Hindlimb muscle (tissue), 1 donor: ENCODE results near the gene STK38L. TPM values are rescaled to one million over a fixed set of nuclear protein-coding genes. Genes with fewer than 3 reads are reported as not detected.

Experiments used
- DNase-seq: peaks from one replicate; pipeline ENCODE4 v3.0.0-alpha.2; 2013
- polyA plus RNA-seq: library from polyadenylated mRNA; unstranded; fragments of 120-200 nt; gene quantifications from one replicate; pipeline ENCODE4 v1.2.1, GENCODE V29; 2013; ENCODE audit not compliant: insufficient read length

STK38L gene
- polyA plus RNA-seq, 1 donor, result 26.1 TPM

- DNase-seq, result no peak
These were observed 86.8 kb downstream of the STK38L start for GRCh38 chr12:27330846-27331245.

GRCh38 chr12:27331291-27331926 is 87.3 kb downstream of the STK38L start:
- DNase-seq, result no peak

GRCh38 chr12:27331927-27332324 is 87.8 kb downstream of the STK38L start:
- no peak for DNase-seq

DNA sequence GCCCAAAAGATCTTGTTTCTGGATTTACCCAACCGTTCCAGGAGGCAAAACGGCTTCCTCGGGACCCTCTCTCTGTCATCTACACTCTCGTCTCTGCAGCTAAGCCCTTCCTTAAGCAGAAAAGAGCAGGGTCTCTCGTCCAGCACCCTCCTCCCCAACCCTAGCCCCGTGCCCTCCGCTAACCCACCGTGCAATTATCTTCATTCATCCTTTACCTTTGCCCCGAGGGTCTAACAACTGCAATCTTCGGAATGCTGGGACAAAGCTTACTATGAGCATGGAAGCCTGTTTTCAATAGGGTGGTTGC is 88.3 kb downstream of the STK38L start:
- DNase-seq, result no peak

DNA sequence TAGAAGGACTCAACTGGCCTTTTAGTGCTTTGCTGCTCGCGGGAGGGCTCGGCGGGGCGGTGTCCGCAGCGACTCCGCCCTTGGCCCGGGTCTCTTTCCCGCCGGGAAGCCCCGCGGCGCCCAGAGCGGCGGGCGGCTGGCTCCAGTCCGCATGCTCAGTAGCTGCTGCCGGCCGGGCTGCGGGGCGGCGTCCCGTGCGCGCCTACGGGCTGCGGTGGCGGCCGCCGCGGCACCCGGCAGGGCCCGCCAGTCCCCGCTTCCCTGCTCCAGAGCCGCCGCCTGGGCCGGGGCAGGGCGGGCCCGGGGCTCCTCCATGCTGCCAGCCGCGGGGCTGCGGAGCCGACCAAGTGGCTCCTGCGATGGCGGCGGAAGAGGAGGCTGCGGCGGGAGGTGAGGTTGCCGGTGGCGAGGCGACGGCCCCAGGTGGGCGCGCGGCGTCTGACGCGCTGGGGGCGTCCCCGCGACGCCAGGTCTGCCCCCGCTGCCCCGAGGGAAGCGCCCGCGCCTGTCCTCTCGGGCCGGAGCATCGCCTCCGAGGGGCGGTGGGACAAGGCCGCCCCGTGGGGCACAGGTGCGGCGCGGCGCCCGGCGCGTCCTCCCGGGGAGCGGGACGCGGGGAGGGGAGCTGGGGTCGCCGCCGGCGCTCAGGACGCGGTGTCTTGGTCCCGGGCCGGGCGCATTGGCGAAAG is 88.8 kb downstream of the STK38L start, which contains the start of gene BMAL2:
Gene BMAL2 (plus strand): TSS at position 123 of the 689 bp plus-strand sequence. CDS start 237 bp downstream, at position 360.
- DNase-seq, result peak; percentile 19

- DNase-seq, result no peak
These were observed 89.4 kb downstream of the STK38L start for GRCh38 chr12:27333403-27334009.

DNA sequence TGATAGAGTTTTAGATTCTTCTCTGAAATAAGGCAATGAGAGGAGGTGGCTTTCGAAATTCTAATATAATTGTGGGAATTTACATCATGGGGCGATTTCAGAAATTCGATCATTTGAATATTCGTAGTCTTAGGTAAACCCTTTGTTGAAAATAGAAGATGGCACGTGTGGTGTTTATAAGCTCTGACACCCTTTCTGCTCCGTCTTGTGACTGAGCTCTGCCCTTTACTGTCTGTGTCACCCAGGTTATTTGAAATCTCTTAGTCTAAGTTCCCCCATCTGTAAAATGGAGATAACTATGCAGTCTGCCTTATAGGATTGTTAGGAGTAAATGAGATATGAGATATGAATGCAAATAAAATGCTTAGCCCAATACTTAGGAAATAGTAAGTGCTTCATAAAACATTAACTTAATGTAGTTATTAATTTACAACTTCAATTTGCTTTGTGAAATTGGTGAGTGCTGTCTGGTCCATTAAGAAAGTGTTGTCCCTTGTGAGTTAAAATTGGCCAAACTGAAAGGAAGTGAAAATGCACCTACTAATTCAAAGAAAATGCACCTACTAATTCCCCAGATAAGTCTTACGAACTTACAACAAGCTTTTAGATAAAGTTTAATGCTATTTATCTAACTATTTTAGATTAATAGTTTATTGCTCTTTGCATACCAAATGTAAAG is 90.1 kb downstream of the STK38L start:
- DNase-seq, result no peak

DNA sequence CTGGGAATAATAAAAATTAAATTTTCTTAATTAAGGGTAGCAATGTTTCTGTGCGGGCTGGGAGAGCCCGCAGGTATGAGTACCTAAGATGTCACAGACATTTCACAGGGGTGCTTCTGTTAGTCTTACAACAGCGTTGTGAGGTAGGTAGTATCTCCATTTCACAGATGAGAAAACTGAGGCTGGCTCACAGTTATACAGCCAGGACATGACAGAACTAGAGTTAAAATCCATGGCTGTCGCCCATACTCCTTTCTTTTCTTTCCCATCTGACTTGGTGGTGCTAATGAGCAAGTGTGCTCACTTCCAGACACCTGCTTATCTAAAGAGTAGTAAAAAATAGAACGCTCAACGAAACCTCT is 90.6 kb downstream of the STK38L start:
- no peak for DNase-seq

GRCh38 chr12:27335364-27336281 is 91.5 kb downstream of the STK38L start:
- no peak for DNase-seq

GRCh38 chr12:27336282-27336653 is 92.2 kb downstream of the STK38L start:
- no peak for DNase-seq

- DNase-seq, result no peak
These were observed 93.3 kb downstream of the STK38L start for GRCh38 chr12:27337376-27337775.

DNA sequence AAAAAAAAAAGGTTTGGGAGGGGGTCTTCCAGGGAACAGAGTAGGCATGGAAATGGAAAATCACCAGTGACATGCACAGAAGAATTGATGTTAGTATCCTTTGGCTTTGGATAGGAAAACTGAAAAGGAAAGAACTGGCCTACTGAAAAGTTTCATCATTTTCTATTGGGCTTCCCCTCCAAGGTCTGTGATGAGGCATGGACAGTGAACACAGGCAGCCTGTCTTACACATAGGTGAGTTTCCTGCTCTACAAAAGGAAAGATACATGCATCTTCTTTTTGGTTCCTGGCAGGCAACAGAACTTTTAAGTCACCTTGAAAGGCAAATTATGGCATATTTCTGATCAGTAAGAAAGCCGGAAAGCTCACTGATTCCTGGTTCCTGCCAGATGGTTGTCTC is 94.4 kb downstream of the STK38L start:
- no peak for DNase-seq

GRCh38 chr12:27340971-27341370 is 96.9 kb downstream of the STK38L start:
- no peak for DNase-seq

- DNase-seq, result no peak
These were observed 98.5 kb downstream of the STK38L start for GRCh38 chr12:27342536-27342935.

DNA sequence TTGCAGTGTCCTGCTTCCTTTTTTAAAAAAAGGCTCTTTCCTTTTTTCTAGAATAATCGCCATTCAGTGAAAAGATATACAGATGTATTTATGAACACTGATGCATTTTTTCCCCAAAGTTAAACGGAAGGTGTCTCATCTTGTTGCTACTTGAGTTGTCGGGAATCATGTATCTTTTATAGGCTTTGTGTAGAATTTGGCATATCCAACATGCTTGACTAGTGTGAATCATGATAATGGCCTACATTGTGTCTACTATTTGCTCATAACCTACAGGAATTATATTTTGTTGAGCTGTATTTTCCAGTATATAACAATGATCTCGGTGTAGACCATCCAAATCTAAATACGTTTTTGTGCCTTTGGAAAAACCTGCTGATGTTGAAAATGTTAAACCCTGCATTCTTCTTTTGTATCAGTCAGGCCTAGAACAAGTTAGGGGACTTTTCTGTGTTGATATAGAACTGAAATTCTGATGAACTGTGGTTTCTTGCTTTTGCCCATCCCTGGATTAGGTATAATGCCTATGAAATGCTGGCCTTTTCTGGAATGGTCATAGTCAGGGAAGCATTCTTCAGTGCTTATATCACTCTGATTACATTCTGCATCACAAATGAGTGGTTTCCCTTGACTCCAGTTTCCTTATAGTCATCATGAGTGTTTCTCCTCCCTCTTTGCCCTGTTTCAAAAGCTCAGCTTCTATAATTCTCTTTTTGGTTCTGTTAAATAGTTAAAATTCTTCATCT is 99.3 kb downstream of the STK38L start:
- no peak for DNase-seq

- no peak for DNase-seq
These were observed 100.2 kb downstream of the STK38L start for GRCh38 chr12:27344246-27344645.

GRCh38 chr12:27344760-27345159 is 100.7 kb downstream of the STK38L start:
- no peak for DNase-seq

- no peak for DNase-seq
These were observed 101.3 kb downstream of the STK38L start for GRCh38 chr12:27345376-27345775.

- DNase-seq, result no peak
These were observed 103.7 kb downstream of the STK38L start for GRCh38 chr12:27347779-27348178.

DNA sequence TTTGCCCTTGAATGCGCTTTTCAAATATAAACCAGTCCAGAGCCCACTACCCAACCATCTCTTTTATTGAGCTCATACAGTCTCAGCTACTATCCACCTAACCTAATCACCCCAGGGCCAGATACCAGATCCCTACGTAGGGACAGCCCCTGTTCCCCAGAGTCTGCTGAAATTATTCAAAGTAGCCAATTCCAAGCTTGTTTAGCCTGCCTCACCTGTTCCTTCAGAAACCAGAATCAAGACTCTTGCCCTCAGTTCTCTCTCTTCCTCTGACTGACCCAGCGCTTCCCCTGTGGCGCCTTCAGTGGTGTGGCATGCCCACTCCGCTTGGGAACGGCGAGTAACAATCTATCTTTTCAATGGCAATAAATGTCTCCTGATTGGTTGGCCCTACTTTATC is 107.4 kb downstream of the STK38L start:
- DNase-seq, result no peak

DNA sequence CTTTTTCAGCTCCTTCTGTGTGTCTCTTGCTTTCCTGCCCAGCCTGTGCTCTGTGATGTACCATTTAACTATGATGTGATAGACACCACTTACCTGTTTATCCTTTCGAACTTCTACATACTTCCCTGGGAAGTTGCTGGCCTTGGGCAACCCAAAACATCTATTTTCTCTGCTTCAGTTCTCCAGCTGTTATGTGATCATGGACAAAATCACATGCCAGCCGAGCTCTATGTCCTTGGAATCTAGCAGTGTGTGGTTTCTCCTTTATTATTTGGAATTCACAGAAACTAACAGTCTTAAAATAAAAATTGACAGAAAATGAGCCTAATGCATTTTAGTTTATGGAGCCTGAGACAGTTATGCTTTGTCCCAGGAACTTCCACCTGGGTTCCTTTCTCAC is 111.4 kb downstream of the STK38L start:
- no peak for DNase-seq

GRCh38 chr12:27355979-27356378 is 111.9 kb downstream of the STK38L start:
- DNase-seq, result no peak
